Stimulated activated CD4-positive, alpha-beta T cell treated with anti-CD3 and anti-CD28 coated beads, Interleukin-15, amount 100 ng/mL, for 1 hour (primary cell): ENCODE measurements around the gene LRCH3.

Experiments
- DNase-seq, 2 donors: peaks; one replicate each; pipeline ENCODE4 v3.0.0-alpha.2; 2020; ENCODE audit warnings: low read depth in 1 of 2, low spot score in 1 of 2

LRCH3 gene

DNA sequence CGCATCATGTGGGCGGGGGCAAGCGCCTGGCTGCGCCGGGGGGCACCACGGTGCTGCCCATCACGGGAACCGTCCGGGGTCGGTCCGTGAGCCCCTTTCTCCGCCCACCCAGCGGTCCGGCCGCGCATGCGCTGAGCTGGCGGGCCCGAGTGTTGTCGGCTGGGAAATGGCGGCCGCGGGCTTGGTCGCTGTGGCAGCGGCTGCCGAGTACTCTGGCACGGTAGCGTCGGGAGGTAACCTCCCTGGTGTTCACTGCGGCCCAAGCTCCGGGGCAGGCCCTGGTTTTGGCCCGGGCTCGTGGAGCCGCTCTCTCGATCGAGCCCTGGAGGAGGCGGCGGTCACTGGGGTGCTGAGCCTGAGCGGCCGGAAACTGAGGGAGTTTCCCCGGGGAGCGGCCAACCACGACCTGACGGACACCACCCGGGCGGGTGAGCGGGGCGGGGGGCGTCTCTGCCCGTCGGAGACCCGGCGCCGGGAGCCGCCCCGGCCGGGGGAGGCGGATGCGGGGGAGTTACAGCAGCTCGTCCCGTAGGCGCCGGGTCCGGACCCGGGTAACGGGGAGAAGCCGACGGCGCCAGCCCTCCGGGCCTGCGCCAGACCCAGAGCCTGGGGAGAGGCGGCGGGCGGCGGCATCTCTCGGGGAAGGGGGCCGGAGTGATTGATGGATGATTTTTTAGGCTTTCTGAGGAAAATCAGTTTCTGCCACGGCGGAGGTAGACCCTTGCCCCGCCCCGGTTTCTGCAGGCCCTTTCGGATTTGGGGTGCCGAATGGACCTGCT is at the start of gene LRCH3:
TSS of gene LRCH3 (plus strand) at position 142 of the 779 bp plus-strand sequence. CDS start at position 167, 25 bp downstream.
- DNase-seq: peak; percentile 77 to 80

DNA sequence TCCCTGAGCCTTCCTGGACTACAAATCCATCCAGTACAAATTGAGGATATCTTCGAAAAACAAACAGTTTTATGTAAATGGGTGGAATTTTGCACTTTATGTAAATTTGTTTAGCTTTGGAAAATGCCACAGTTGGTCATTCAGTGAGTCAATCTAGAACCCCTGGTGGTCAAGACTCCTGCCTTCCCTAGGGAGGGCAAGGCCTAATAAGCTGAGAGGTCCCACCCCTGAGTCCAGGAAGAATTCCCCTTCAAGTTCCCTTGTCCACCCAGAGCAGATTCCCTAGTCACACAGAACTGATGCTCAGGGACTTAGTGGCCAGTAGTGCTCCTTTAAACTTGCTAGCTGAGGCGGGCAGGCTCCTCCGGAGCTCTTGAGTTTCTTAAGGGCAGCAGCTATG is 48.3 kb upstream of the LRCH3 start:
- no peak for DNase-seq

DNA sequence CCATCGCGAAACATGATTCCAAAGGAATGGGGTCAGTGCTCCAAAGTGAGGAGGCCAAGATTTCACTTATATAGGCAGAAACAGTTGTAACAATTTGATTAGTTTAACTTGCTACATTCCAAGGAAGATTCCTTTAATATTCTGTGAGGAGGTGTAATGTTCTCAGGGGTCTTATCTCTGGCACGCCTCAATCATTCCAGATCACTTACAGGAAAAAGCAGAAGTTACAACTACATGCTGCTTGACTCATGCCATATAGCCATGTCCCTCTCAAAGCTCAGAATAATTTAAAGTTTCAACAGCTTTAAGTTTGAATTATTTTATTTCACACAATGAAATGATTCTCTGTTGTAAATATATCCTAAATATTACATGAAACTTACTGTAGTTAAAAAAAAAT is 44.8 kb upstream of the LRCH3 start:
- no peak for DNase-seq

DNA sequence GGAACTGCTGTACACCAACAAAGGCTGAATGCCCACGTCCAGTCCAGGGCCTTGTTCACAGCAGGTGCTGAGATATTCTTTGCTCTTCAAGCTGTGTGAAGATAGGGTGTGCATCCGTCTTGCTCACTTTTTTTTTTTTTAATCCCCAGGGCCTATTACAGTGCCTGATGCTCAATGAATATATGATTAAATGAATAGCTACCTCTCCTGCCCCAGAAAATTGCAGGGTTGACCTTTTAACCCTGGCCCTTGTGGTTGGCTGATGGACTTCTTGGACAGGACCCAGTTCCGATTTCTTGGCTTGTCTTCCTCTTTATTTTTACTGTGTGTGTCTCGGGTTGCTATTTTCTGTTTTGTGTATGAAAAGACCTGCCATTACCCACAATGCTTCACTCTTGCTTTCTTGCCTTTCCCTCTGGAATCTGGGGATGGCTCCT is 44.2 kb upstream of the LRCH3 start:
- no peak for DNase-seq

DNA sequence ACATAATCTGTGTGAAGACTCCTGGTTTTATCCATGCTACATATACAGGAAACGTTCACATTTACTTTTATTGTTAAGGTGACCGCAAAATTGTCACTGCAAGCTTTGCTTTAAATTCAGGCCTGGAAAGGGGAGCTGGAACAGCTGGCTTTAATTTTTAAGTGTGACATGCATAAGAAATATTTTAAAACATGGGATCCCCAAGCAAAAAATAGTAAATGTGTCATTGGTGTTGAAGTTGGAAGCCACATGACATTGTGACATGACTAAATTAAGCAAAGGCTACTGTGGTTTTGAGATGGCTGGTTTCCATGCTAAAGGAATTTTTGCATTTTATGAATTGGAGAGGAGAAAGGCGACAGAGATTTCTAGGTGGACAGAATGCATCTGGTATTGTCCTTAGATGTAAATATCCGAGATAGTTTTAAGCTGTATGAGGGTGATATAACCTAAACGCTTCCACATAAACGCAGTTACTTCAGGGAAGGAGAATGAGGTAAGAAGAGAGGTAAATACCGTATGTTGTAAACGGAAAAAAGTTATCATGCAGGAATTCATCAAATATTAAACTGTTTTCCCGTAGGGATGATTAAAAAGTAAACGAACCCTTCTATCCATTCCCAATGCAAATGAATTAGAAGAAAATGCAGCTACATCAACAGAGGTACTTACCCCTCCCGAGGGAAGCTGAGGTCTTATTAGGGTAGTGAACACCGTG is 42.3 kb upstream of the LRCH3 start:
- DNase-seq: no peak

DNA sequence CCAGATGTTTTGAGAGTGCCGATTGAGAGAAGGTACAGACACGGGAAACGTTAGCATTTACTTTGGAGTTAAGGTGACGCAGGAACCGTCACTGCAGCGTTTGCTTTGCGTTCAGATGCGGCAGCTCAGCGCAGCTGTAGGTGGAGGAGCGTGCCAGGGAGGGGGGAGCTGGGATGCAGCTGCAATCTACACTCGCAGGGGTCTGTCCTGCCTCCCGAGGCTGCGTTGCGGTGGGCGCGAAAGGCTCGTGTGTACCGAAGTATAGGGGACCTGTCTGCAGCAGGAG is 41.8 kb upstream of the LRCH3 start:
- DNase-seq: no peak

DNA sequence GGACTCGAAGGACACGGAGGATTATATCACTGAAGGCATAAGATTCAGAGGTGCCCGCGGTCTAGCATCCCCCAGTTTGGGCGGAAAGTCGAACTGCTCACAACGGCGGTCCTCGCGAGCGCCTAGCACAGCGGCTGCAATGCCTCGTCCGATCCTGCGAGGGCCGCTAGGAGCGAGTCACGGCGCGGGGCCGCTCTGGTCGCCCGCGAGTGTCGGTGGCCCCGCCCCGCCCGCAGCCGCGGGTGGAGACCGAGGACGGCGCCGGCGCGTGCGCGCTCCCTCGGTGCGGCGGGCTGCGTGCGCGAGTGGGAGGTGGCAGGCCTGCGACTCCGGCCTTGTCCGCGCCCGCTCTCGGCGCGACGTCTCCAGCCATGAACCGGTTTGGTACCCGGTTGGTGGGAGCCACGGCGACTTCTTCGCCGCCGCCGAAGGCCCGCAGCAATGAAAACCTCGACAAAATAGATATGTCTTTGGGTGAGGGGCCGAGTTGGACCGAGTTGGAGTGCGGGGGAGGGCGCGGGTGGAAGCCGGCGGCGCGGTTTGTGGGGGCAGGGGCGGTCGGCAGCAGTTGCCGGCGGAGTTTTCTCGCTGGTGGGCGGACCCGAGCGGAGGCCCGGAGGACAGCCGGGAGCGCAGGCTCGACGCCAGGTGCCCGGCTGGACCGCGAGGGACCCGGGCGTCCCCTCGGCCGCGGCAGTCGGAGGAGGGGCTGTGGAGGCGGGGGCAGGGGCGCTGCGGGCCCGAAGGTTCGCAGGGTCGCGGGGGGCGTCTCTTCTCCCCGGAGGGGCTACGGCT is 41.3 kb upstream of the LRCH3 start, which contains the start of gene FYTTD1:
TSS of gene FYTTD1 (plus strand) at position 283 of the 795 bp plus-strand sequence. CDS start at position 372, 89 bp downstream.
- DNase-seq: peak; percentile 77 to 78

DNA sequence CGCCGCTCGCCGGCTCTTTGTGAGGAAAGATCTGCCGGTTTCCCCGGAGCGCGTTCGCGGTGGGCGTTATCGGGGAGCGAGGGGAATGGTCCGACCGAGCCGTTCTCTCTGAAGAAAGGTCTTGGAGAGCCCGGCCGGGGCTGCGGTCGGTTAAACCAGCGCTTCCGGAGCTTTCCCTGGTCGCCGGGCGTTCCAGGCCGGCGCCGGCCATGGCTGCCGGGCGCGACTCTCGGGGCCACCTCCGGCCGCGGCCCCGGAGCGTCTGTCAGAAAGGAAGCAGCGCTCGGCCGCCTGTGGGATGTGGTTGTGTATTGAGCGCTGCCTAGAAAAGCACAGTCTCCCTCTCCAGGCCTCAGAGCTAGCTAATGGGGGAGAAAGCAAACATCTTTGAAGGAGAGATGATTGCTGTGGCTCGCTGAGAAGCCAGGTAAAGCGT is 40.6 kb upstream of the LRCH3 start:
- DNase-seq: peak; percentile 14 to 17

DNA sequence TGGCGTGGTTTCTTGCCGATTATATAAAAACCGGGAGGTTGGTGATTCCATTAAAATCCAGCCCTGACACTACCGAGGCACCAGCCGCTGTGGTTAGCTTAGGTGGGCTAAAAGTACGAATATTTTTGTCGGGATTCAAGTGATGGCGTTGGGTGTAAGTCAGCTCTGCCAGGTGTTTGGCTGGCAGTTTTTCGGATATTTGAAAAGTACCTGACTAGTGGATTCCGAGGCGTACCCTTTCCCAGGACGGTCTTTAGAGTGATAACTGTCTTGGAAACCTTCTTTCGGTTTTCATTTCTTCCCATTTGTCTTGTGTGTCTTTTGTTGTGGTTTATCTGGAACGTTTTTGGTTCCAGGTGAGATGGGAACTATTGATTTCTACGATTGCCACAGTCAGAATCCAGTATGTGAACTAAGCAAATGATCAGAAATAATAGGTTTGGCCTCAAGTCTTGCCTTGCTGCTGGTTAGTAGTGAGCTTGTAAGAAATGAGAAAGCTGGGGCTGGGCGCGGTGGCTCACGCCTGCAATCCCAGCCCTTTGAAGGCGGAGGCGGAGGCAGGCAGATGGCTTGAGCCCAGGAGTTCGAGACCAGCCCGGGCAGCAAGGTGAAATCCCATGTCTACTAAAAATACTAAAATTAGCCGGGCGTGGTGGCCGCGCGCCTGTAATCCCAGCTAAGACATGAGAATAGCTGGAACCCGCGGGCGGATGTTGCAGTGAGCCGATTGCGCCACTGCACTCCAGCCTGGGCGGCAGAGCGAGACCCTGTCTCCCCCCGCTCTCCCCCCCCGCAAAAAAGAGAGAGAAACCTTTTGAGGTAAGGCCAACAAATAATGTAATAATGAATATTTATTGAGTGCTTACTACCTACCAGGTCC is 40.0 kb upstream of the LRCH3 start:
- DNase-seq: peak in 1 of 2 donors; percentile 13

DNA sequence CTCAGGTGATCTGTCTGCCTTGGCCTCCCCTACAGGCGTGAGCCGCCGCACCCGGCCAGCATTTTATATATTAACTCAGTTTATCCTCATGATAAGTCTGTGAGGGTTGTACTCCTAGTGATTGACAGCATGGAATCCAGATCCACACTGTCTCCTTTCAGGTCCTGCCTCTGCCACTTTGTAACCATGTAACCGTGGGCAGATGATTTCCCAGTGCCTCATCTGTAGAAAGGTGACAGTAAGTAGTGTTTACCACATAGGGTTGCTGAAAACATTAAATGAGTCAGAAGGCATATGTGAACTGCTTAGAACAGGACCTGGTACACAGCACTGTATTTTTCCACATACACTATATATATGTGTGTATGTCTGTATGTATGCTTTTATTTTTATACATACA is 38.9 kb upstream of the LRCH3 start:
- no peak for DNase-seq

DNA sequence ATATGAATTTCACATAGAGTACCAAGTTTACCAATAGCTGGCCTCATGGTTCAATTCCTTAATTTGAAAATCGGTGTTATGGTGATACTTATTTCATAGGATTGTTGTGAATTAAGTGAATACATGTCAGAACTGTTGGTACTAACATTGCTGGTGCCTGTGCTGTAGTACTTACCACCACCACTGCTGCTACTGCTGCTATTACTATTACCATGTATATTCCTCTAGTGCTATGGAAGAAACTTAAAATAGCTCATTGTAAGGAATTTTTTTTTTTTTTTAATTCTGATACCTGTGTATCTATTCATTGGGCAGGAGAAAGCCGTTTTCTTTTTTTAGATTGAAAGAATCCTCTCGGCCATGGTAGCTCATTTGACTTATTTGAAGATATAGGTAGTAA is 37.8 kb upstream of the LRCH3 start:
- no peak for DNase-seq

DNA sequence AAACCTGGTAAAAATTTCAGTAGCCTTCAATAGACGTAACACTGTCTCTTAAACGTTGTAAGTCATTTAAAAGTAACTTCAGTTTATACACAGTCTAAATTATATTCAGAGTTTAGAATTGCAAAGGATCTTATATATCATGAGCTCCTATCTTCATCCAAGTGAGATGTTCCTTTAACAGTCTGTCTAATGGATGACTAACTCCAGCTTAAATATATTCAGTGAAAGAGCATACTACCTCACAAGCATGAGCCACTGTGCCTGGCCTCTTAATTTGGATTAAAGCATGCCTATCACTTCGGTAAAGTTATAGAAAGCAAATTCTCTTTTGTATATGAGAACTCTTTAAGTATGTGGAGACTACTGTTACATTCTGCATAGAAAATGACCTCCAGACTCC is 34.4 kb upstream of the LRCH3 start:
- DNase-seq: no peak

DNA sequence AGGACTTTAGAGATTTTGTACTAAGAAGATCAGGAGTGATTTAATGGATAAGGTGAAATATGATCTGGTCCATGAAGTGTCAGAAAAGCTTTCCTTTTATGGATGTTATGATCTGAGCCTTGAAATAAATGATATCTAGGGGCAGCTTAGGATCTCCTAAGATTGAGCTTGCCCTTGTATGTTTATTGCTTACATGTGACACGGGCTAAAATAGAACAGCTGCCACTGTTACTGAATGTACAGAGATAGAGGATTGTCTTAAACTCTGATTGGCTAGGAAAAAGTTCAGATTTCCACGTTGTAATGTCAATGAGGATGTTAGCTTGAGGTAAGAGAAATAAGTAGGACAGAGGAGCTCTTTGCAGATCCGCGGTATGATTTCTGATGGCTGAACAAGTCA is 32.5 kb upstream of the LRCH3 start:
- no peak for DNase-seq

DNA sequence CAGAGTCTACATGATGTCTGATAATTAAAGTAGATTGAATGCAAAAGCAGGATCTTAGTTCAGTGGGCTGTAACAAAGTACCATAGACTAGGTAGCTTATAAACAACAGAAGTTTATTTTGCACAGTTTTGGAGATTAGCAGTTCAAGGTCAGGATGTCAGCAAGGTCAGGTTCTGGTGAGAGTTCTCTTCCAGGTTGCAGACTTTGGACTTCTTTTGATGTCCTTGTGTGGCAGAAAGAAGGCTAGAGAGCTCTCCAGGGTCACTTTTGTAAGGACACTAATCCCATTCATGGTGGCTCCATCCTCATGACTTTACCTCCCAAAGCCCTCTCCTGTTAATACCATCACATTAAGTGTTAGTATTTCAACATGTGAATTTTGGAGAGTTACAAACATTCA is 29.3 kb upstream of the LRCH3 start:
- no peak for DNase-seq

DNA sequence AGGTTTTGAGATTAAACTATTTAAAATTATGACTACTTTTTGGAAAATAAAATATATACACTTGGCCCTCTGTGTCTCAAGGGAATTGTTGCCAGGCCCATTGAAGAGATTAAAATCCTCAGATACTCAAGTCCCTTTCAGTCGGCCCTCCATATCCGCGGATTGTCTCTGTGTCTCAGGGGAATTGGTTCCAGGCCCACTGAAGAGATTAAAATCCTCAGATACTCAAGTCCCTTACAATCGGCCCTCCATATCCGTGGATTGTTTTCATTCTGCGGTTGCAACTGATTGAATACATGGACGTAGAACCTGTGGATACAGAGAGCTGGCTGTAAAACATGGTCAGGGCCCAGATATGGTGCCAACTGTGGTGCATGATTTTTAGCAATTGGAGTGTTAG is 15.7 kb upstream of the LRCH3 start:
- no peak for DNase-seq

DNA sequence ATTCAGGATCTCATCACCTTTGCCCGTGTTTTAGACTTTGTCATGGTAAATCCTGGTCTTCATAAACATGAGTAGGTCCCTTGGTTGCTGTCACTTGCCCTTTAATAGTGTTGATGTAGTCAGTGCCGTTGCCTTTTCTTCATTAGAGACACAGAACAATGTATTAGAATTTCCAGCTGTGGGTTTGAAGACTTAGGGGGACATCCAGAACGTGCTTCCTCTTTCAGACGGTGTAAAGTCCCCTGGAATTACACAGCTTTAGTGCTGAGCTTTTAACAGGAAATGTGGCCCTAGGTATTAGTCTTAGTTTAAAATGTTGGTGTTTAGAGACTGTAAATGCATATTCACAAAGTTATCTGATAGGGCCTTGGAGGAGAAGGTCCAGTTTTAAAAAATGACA is 8.8 kb upstream of the LRCH3 start:
- no peak for DNase-seq

DNA sequence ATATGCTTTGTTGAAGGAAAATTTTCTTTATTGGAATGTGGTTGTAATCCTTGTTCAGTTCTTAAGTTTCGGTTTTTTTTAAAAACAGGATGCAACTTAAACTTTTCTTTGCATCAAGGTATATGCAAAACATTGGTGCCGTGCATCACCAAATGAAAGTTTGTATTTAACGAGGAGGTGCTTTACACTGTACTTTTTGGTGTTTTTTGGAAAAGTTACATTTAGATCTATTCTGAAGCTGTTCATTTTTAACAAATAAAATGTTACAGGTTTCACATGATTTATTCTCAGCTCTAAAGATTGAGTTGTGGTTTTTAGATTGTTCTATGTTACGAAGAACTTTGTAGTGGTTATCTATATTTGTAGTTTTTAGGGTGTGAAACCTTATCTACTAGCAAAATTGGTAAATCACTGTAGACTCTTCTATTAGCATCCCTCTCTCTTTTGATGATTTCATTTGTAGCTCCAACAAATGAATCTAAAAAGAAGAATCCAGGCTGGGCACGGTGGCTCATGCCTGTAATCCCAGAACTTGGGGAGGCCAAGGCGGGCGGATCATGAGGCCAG is 7.0 kb upstream of the LRCH3 start:
- DNase-seq: no peak

DNA sequence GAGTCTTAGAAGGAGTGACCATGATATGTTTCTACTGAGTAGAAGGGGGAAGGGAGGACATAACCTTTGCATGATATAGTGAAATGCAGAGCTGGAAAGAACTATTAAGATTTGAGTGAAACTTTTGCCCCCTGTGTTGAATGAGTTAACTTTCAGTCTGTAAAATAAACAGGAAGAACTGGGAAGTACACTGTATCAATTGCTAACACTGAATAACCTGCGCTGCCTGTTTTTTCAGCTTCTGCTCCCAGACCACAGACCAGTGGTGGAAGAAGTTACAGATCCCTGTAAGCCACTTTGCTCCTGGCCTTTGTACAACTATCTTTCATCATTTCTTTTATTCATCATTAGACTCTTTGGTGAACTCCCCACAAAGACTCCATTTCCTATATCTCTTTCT is 3.6 kb upstream of the LRCH3 start:
- no peak for DNase-seq

DNA sequence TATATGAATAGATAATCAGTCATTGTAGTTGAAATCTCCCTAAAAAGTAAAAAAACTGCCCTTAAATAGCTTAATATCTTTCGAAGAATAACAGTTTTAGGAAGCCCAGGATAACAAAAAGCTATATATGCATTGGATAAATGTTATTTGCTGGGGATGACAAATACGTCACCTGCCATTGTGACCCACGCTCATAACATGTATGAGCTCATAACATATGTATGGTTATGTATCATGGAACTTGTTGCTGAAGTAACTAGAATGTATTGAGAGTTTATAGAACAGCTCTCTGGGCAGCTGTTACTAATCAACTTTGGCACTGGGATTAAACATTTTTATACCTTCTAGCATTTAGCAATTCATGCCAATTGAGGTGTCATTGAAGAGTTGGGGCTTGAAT is 1.7 kb upstream of the LRCH3 start:
- DNase-seq: no peak

DNA sequence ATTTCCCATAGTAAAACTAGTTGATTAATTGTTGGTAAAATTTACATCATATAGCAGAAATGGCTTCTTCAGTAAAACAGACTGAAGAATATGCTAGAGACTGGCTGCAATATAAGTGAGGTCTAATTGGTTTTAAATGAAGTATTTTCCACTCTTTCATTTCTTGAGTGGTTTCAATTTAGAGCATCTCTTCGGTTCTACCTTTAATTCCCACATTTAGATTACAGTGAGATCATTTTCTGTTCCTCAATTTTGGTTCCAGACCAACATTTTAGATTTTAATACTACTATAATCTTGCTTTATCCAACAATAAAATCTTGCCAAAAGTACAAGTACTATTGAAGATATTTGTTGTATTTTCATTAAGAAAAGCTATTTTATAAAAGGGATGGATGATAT is 1.0 kb upstream of the LRCH3 start:
- no peak for DNase-seq
